ENCODE results near the gene TNIK.
"Not testable (repeated sequence)": the region's sequence is repeated elsewhere in the genome, so short reads cannot be mapped to it uniquely, and the experiment has no call there.

TNIK gene

GRCh38 chr3:171382347-171382746 lies 77.9 kb downstream of the TNIK start:
- not testable (repeated sequence) for DNase-seq

GRCh38 chr3:171380711-171381425 lies 79.3 kb downstream of the TNIK start:
- DNase-seq: no peak

GRCh38 chr3:171379961-171380483 lies 80.2 kb downstream of the TNIK start:
- no peak for DNase-seq

DNA sequence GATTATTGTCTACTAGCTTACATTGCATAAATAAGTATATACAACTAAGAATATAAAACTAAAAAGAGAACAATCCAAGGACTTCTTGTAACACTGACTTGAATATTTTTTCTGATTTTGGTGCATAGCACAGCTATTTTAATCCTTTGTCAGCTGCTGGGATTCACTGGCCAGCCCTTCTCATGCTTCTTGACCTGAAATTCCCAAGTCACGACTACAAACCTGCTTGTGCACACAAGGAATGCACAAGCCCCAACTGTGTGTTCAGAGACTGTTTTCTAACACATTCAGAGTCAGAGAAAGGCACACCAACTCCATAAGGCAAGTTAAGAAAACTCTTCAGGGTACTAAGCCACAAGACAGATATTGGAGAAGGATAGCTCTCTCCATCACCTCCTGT lies 80.9 kb downstream of the TNIK start:
- no peak for DNase-seq

DNA sequence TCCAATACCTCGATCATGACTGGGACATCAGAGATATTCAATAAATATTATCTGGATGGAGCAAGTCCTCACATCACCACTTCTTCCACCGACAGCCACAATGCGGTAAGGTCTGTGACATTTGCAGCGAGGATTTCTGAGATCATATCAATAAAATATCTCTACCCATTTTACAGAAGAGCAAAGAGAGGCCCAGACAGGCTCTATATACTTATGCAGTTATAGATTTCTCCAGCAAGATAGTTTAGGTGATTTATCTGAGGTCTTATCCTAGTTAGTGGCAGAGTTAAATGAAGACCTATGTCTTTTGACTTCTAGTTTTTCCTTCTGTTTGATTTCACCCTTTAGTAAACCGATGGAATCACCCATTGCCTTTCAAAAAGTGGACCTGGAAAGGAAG lies 81.6 kb downstream of the TNIK start:
- no peak for DNase-seq

GRCh38 chr3:171377859-171378258 lies 82.3 kb downstream of the TNIK start:
- peak; percentile 33 for DNase-seq

GRCh38 chr3:171376596-171376947 lies 83.6 kb downstream of the TNIK start:
- DNase-seq: no peak

DNA sequence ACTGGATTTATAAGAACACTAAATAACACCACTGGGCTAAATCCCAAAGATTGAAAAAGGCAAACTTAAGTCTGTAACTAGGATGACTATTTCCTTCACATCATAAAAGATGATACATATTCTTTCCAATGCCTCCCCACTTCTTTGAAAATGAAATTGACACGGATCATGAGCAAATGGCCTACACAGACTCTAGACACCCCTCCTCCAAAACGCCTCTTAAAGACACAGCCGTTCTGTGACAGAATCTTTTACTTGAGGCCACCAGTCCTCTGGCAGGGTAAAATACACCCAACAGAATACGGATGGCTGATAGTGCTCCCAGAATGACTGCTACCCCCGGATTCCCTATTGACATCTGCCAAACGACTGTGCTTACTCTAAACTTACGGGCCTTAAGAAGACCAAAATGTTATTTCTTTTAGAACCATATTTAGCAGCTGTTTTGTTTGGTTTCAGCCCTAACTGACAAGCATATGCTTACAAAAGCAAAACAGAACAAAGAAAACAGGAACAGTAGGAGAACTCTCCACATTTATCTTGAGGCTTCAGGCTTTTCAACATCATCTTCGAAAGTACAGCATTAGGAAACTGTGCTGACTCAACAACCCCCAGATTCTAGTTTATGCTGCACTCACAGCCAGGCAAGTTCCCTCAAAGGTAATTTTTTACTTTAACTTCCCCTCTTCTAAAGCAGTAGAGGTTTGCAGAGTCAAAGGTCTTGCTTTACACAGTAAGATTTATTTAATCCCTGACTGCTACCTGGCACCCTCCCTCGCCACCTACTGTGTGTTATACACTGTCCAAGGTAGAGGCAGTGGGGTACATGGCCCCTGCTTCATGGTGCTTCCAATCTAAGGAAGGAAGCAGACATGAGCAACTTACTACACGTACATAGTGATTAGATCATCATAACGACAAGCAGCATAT lies 84.3 kb downstream of the TNIK start:
- peak; percentile 87 for DNase-seq

DNA sequence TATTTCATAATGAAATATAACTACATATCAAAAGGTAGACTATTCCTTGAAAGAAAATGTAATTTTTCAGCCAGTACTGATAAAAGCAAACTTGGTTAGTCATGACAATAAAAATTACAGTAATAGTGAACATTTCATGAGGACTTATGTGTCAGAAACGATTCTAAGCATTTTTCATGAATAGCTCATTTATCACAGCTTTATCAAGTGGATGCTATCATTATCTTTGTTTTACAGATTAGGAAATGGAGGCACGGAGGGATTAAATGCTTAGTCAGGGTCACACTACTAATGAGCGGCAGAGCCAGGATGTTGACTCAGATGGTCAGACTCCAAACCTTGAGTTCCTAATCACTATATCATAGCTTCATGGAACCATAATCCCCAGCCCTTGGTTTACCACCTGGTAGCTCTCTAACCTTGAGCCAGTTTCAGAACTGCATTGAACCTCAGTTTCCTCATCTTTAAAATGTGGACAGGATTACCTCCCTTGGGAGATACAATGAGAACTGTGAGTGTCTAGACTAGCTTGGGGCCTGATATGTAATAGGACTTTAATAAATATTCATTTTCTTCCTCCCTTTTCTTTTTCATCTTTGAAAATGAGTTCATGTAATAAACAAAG lies 85.4 kb downstream of the TNIK start:
- peak; percentile 60 for DNase-seq

DNA sequence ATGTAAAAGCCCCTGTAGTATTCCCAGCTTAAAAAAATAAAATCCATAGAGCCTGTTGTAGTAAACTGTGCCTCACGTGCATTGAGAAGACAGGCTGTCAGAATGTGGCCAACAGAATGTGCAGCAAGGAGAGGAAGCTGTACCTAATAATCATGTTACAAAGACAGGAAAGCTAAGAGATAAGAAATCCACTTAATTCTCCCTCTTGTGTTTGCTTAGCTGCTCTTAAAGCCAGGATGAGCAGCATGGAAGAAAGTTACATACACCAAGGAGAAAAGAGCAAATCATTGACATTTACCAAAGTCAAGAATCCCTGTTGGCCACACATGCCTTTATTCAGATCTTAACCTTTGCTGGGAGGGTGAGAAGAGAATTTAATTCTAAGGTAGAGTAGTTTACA lies 85.9 kb downstream of the TNIK start:
- peak; percentile 50 for DNase-seq

GRCh38 chr3:171373711-171374110 lies 86.5 kb downstream of the TNIK start:
- no peak for DNase-seq

DNA sequence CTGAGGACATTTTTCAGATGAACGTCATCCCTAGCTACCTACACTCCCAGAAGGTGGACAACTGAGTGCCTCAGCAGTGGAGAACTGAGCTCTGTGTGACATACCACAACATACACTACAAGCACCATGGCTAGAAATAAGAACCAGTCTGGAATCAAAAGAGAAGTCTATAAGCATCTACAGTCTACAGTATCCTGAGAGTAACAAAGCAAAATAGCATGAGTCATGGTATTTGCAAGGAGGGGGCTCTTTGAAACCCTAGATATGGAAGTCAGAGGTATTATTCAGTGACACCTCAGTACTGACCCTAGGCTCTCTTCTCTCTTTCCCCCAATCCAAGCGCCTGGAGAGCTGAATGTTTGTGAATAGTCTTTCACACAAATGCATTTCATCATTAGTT lies 87.5 kb downstream of the TNIK start:
- no peak for DNase-seq

DNA sequence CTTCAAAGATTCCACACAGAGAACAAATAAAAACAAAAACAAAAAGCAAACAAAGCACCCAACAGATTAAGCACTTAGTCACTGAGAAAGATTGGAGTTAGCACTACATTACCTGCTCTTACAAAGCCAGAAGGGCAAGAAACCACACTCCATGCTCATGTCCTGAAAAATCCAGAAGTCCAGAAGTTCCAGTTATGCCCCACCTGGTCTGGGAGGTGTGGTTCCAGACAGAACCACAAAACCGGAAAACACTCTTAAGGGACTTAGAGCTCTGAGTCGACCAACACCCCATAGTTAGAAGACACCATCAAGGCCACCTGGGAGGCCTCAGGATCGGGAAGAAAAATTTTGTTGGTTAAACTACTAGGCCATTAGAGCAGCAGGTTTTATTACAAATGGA lies 88.9 kb downstream of the TNIK start:
- no peak for DNase-seq

GRCh38 chr3:171369156-171369555 lies 91.0 kb downstream of the TNIK start:
- DNase-seq: no peak

DNA sequence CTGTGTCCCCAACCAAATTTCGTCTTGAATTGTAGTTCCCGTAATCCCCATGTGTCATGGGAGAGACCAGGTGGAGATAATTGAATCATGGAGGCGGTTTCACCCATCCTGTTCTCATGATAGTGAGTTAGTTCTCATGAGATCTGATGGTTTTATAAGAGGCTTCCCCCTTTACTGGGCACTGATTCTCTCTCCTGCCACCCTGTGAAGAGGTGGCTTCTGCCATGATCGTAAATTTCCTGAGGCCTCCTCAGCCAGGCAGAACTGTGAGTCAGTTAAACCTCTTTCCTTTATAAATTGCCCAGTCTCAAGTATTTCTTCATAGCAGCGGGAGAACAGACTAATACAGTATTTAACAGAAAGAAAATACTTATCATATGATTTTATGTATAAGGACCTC lies 93.5 kb downstream of the TNIK start:
- not testable (repeated sequence) for DNase-seq

DNA sequence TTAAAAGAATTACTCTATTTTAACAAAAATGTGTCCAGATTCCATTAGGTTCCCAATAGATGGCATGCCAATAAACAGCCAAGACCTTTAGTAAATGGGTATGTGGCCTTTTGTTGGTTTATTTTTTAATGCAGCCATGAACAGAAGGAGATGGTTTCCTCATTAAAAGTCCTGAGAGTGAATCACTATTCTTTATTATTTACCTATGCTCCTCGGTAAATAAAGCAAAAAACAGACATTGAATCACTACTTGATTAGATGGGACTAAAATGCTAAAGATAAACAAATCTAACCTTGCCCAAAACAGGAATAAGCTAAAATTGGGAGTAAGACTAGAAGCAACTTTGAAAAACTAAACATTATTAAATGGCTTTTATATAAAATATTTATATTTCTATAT lies 94.2 kb downstream of the TNIK start:
- no peak for DNase-seq

GRCh38 chr3:171365489-171365888 lies 94.7 kb downstream of the TNIK start:
- DNase-seq: no peak

GRCh38 chr3:171364500-171364899 lies 95.7 kb downstream of the TNIK start:
- no peak for DNase-seq

DNA sequence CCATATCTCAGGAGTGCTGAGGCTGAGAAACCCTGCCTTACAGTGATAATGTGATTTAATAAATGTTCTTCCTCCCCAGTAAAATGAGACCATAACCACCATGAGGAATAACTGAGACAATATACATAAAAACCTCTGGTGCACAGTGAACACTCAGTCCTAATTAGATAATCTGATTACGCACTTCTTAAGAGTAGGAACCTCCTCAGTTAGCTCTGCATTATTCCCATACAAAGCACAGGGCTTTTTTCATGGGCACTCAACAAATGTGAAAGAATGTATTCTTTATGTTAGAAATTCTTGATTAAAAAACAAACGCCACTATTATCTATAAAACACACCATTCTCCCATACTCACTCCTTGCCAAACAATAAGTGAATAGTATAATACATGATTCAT lies 97.0 kb downstream of the TNIK start:
- no peak for DNase-seq

- DNase-seq: no peak
Observed at GRCh38 chr3:171362575-171362974, 97.6 kb downstream of the TNIK start.

- DNase-seq: peak; percentile 78
Observed at GRCh38 chr3:171358881-171359198, 101.4 kb downstream of the TNIK start.

- DNase-seq: no peak
Observed at GRCh38 chr3:171358181-171358880, 101.9 kb downstream of the TNIK start.

DNA sequence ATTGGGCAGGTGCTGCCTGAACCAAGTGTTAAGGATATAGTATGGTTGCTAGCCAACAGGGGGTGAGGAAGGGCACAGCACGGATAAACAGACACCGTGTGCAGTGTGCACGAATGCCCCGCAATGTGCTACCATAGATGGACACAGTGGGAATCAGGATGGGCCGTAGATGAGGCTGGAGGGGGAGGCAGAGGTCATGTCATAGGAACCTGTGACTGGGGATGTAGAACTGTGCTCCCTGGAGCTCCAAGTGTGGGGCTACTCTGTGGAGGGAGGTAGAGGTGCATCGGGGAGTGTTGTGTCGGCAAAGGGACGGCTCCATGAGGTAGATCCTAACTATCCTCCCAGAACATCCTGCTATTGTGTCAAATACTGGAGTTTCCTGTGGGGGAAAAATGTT lies 102.5 kb downstream of the TNIK start:
- no peak for DNase-seq

Measured in hematopoietic multipotent progenitor cell treated with erythropoietin and hydrocortisone succinate and interleukin-3 and kit ligand, for 4 days (in vitro differentiated cells).